Activated CD4-positive, alpha-beta T cell treated with anti-CD3 and anti-CD28 coated beads, Interleukin-2, Interleukin-4, amounts not matched to agents 100 ng/mL and 50 ng/mL, durations not matched to agents 16 hours and 8 hours (primary cell): Measurements from ENCODE around the gene PTPN14.
"Not testable (repeated sequence)": the region's sequence is repeated elsewhere in the genome, so short reads cannot be mapped to it uniquely, and the experiment has no call there.

Source experiments
- DNase-seq: peaks from one replicate; pipeline ENCODE4 v3.0.0-alpha.2; 2020; ENCODE audit warnings: low spot score

Gene PTPN14

DNA sequence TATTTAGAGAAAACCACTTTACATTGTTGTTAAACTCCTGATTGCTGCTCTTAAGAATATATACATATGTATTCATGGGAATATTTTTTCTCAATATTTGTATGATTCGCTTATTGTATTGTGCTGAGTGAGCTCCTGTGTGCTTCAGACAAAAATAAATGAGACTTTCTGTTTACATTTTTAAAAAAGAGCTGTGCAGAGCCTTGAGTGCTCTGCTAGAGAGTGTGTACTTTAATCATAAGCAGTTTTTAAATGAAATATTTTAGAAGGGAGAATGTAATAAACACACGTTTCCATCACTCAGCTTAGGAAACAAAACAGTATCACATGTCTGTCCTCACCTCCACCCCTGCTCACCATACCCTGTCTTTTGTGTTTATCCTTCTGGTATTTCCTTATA is 9.7 kb downstream of the PTPN14 start:
- DNase-seq: no peak

DNA sequence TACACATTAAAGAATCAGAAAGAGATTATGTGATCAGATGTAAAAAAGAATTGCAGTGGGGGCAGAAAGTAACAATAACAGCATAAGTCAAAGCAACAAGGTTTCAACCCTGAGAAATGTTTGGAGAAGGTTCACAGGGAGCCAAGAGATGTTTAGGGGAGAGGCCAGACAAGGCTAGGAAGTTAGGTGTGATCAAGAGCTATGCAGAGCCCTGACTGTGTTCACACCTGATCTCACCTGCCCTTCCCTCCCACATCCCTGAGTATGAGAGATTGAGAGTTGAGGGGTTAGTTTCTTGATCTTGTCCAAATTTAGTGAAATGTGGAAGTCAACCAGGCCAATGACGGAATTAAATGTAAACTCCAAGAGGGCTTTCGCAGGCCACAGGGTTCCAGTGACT is 10.2 kb downstream of the PTPN14 start:
- DNase-seq: no peak

DNA sequence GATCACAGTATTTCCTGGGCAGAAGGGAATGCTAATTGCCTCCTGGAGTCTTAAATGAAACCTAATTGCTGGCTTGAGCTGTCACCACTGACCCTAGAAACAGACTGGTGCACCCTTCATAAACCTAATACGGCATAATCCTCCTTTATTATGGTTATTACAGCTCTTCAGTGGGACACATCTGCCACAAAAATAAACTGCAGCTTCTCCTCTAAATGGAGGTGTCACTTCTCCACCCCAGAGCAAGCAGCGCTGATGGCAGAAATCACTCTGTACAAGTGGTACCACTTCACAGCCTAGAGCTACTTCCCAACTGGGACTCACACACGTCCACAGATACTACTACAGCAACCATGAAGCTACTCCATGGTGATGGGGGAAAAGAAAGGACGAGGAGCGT is 11.1 kb downstream of the PTPN14 start:
- no peak for DNase-seq

DNA sequence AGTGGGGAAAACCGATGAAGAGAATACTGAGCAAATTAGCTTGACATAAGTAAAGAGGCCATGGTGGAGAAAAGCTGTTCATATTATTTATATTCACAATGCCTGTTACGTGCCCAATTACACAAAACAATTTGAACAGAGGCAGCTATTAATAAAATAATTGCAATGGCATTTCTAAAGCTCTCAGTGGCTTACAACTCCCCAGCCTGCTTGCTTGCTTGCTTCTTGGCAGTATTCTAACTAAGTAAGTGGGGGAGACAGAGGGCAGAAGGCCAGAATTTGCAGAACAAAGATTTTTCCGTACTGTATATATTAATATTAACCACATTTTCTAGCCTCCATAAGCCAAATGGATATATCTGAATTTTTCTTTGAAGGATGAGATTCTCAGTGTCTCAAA is 12.9 kb downstream of the PTPN14 start:
- no peak for DNase-seq

DNA sequence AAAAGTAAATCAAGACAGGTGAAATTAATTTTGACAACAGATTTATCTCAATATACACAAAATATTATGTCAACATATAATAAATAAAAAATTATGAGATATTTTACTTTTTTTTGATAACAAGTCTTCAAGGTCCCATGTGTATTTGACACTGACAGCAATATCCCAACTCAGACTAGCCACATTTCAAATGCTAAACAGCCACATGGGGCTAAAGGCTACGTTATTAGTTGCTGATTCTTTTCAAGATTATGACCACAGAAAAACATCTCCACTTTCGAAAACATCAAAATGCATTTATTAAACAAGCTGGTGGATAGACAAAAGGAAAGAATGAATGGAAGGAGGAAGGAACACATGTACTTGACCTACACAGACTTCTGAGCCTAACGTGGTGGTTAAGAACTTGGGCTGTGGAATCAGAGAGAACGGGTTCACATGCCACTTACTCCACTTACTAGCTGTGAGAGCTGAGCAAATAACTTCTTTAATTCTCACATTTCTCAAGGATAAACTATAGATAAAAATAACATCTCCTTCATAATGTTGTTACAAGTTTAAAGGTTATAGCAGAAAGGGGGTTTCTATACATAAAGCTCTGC is 13.4 kb downstream of the PTPN14 start:
- no peak for DNase-seq

DNA sequence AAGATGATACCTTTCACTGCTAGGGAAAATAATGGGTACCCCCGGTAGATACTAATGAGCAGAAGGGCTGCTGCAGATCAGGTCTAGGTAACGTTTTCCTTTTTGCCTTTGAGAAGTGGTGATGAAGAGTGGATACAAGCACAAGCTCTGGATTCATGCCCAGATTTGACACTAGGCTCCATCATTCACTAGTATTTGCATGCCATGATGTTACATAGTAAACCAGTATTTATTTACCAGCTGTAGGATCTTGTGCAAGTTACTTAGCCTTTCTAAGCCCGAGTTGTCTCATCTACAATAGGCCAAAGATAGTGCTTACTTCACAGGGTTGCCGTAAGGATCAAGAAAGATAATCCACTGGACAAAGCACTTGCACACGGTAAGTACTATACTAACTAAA is 14.2 kb downstream of the PTPN14 start:
- DNase-seq: no peak

DNA sequence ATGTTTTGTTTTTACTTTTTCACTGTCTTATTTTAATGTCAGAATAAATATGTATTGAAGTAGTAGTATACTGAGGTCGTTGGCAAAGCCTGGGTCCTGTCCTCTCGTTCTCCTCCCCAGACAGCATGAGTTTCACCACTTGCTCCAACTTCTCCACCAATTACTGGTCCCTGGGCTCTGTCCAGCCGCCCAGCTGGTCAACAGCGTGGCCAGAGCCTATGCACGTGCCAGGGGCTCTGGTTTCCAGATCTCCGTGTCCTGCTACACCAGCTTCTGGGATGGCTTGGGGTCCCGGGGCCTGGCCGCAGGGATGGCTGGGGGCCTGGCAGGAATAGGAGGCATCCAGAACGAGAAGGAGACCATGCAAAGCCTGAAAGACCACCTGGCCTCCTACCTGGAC is 19.3 kb downstream of the PTPN14 start:
- DNase-seq: no peak

DNA sequence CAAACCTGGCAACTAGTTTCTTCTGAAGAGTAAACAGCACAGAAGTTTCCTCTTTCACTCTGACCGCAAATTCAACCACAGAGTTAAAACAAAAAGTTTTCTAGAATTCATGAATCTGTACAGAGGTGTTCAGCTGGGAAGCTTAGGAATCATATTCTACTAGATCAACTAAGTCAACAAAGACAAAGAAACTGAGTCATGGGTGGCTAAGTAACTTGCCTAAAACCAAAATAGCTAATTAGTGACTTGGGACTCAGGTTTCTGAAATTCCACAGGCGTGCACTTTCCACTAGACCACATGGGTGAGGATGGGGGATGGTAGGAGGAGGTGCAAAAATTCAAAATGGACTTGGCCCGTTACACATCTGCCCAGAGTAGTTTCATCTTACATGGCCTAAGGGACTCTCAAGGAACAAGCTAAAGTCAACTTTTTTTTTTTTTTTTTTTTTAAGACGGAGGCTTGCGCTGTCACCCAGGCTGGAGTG is 25.8 kb downstream of the PTPN14 start:
- no peak for DNase-seq

DNA sequence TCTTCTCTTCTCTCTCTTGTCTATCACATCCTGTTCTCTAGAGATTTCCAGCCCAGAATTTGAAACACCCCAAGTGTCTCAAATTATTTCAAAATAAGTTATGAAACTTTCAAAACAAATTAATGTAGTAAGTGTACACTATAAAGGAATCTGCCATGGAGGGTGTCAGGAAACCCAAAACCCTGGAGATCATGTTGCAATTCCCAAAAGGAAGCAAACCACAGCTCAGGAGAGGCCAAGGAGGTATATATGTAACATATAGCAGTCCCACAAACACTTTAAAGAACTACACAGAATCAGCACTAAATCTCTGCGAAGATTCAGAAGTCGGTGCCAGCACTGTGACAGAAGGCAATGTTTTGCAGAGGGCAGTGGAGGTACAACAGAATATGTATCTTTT is 26.6 kb downstream of the PTPN14 start:
- no peak for DNase-seq

DNA sequence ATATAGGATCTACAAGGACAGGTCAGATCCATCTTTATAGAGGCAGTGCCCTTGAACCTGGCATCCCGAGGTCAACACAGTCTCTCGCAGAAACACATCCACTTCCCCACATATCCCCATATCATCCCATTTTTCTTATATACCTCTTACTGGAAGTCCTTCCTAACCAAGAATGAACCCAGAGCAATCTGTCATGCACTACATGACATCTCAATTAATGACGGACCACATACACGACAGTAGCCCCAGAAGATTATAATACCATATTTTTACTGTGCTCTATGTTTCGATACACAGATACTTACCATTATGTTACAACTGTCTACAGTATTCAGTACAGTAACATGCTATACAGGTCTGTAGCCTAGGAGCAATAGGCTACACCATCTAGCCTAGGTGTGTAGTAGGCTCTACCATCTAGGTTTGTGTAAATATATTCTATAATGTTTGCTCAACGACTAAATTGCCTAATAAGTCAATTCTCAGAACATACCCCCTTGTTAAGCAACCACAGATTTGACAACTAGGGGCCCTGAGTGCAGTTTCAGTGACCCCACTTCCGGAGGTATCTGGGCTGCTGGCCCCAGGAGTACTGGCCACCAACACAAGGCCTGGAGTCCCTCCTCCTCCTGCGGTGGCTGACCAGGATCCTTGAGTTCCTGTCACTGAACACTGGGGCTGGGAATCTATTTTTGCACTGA is 28.1 kb downstream of the PTPN14 start:
- no peak for DNase-seq

DNA sequence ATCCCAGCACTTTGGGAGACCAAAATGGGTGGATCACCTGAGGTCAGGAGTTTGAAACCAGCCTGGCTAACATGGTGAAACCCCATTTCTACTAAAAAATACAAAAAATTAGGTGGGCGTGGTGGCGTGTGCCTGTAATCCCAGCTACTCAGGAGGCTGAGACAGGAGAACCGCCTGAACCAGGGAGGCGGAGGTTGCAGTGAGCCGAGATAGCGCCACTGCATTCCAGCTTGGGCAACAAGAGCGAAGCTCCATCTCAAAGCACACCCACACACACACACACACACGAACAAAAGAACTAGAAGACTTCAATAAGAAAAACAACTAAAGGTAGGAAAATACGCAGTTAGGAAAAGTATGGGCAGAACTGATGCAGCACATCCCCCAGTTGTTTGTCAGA is 29.9 kb downstream of the PTPN14 start:
- not testable (repeated sequence) for DNase-seq

DNA sequence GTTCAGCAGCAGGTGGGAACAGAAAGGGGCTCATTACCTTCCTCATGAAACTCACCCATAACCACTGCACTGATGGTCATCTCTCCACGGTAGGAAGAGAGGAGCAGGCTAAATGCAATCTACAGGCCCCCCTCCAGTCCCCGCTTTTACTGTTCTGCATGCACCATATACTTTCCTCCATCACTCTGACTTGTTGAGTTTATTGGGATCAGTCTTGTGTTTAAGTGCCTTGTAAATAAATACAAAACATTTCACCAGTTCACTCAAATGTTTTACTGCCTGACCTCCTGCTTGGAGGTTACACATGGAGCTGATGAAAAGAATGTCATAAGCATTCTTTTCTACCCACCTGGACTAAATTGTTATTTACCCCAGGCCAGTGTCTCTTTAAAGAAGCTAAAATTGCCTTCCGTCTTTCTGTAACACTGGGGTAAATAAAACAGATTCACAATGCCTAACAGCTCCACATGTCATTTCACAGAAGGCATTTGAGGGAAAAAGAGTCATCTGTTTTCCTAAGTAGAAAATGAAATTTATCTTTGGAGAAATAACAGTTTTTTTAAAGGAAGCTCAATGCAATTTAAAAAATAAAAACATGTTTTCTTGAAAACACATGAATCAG is 30.7 kb downstream of the PTPN14 start:
- no peak for DNase-seq

DNA sequence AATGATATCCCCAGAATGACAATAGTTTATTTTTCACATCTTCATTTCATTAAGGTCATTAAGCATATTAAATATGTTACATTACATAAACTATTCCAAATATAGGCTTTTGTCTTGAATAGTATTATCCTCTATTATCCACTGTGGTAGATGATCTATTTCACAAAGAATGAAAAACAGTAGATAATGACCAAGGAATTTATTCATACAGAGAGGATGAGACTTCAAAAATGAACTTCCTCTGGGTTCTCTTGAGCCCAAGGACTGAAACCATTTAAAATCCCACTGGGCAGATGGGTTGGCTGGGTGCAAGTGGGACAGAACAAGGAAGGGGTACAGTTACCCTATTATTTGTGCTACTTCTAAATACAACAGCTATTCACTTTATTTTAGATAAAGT is 33.0 kb downstream of the PTPN14 start:
- no peak for DNase-seq

DNA sequence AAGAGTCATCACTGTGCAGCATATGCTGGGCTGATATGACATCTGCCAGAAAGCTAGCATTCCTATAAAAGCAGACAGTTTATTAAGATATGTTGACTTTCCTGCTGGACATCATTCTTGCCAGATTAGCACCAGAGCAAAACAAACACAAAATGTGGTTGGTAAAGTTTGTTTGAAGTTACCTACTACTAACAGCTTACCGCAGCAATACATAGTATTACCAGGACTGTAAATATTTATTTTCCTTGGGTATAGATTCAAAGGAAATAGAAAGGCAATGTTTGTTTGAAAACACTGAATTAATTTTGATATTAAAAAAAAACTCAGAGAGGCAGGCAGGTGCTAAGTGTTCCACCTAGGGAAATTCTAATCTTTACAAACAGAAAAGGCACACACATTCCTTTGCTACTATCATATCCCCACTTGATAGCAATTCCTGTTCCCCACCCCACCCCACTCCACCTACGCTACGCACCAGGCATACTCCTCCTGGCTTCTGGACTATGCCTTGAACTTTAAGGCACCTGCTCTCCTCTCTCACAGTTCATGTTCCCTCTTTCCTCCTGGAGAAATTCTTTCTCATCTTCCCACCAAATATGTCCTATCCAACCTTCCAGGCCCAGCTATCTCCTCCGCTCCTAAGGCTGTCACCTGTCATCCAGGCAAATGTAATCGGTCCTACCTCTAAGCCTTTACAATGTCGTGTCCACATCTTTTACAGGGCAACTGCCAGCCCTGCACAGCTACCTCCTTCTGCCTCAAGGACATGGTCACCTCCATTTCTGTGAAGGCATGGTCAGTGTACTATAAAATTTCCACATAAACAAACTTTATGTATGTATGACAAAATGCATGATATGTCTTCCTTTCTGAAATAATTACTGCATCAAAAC is 34.7 kb downstream of the PTPN14 start:
- DNase-seq: no peak

DNA sequence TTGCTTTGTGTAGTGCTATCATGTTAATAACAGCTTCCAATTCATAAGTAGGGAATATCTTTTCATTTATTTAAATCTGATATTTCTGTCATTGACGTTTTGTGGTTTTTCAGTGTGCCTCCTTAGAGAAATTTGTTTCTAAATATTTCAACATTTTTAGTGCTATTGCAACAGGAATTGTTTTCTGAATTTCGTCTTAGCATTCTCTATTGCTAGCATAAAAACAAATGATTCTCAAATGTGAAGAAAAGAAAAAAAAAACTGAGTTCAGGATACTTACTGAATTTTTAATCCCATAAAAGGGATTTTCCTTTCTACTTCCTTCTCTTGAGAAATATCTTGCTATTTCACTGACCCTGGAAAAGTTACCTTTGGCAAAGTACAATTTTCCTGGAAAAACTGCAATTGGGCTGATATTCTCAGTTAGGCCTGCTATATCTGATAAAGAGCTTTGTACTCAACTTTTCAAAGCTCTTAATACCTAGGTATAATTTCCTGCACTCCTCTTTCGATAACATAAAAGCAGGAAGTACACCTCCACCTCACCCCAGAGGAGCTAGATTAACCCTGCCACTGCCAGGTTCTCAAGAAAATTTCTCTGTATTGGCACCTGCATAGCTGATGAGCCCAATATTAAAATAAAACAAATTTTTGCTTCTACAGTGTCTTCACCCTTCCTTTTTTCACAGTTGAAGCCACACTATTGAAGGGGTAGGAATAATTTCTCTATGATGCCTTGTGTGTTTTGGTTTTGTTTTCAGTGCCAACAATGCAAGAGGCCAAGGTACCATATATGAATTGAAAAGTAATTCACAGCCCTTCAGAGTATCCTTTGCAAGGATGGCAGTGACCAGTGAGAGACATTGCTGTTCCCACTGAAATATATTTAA is 35.6 kb downstream of the PTPN14 start:
- DNase-seq: no peak

DNA sequence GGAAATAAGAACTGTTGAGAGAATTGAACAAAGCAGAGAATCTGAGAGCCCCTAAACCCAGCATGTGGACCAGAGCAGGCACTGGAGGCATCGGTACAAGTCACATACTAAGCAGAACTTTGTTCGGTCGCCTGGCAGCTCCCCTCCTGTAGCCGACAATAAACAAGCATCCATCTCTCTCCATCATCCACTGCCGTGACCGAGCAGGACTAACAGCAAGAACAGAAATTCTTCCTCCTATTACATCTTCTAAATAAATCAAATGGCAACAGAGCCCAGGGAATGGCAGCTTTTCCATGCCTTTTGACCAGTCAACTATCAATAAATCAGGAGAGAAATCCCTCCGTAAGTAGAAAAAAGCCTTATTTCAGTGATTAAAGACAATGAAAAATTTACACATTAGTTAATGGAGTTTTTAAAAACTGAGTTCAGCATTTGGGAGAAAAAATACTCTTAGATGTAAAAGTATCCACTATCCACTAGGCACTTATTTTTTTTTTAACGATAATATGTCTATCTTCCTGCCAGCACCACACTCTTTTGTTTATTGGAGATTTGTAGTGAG is 36.5 kb downstream of the PTPN14 start:
- DNase-seq: no peak

DNA sequence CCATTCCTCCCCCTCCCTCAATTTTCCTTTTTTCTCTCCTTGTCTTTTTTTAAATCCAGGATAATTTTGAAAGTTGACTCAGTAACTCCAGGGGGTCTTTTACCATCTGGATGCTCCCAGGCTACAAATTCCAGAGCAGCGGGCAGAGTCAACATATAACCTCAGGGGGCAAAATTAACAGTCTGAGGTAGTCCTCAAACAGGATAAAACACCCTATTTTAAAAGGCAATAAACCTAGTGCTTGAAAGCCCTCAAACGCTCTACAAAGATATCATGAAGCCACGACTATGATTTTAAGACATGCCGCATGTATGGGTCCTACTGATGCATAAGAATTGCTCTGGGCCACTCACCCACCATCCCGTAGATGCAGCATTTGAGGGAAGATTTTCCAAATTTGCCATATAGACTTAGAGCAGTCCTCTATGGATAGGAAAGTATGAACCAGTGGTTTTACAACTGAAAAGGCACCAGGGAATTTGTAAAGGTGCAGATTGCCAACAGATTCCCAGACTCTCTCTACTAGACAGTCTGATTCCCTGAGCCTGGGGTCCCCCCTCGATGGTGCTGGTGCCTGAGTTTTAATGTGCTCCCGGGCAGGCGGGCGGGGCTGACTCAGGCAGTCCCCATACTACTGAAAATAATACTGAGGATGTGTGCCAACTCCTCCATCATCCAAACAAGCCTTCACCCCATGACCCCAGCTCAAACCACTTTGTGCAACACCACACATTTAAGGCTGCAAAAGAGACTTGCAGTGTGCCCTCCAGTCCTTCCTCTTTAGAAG is 37.2 kb downstream of the PTPN14 start:
- DNase-seq: no peak

DNA sequence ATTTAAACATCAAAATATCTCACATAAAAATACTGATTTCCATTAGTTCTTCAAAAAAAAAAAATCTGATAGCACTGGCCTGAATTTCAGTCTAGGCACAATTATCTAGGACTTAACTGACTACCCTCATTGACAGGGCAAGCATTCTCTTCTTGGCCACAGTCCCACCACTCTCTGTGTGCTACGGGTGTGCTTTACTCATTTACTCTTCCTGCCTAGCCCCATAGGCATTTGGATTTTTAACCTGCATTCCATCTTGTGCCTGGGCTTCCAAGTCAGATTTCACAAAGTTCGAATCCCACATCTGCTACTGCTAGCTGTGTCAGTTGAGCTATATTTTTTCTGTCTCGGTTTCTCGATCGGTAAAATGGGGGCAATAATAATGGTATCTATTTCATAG is 38.0 kb downstream of the PTPN14 start:
- no peak for DNase-seq

DNA sequence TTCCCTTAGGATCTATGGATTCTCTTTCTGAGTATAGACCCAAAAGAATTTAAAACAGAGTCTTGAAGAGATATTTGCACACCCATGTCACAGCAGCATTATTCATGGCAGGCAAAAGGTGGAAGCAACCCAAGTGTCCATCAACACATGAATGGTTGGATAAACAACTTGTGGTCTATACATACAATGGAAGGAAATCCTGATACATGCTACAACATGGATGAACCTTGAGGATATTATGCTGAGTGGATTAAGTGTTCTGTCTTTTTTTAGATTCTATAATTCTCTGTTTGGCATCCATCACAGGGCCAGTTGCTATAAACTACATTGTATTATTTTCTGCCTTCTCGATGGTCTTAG is 39.8 kb downstream of the PTPN14 start:
- DNase-seq: no peak

DNA sequence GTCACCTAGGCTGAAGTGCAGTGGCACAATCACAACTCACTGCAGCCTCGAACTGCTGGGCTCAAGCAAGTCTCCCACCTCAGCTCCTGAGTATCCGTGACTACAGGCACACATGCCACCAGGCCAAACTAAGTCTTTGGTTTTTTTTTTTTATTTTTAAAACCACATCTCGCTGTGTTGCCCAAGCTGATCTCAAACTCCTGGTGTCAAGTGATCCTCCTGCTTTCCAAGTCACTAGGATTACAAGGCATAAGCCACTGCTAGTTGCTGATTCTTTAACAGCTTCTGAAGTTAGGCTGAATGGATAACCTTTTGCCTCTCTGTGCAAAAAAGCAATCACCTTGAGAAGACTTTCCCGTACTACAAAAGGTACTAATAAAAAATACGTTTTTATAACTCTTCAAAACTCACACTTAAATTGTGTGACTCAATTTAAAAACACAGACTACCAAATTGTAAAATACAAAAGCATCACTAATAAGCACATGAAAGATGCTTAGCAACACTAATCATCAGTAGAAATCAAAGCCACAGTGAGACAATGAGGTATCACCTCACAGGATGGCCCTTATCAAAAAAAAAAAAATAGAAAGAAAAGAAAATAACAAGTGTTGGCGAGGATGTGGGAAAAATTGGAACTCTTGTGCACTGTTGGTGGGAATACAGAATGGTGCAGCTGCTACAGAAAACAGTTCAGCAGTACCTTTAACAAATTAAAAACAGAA is 40.3 kb downstream of the PTPN14 start:
- DNase-seq: no peak
